ENCODE results near the gene TMPRSS6. TPM values are rescaled to one million over a fixed set of nuclear protein-coding genes. Genes with fewer than 3 reads are reported as not detected.

The TMPRSS6 gene
- total and polyA plus RNA-seq, 2 of the 13 experiments (the other 11 are each of a cell fraction or from before 2014, with no cell fraction given): 4.2 to 4.8 TPM

DNA sequence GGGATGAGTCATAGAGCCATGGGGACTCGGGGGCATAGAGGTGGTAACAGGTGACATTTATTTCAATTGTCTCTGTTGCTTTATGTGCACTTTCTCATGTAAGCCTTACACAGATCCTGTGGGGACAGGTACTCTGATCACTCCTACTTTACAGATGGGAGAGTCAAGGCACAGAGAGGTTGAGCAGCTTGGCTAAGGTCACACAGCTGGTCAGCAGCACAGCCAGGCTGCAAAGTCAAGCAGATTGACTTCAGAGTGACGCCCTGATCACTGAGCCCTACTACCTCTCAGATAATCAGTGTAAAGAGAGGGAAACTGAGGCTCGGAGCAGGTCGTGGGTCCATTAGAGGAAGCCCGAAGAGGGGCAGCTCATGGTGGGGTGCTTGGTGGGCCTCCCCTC, 3.5 kb downstream of the TMPRSS6 start:
- Histone ChIP-seq H3K9ac (ENCODE audit: insufficient read depth, low read depth, low read length) (no peak overlapping the region), H3K36me3 (replicated peaks in 1 of 2; ENCODE audit: control insufficient read depth in 1 of 2, insufficient read depth in 2 of 2, low read length in 2 of 2) (no peaks in the 10 kb centered on the region), H3K4me2 (ENCODE audit: low read depth, low read length) (no peak overlapping the region), H4K20me1 (ENCODE audit: insufficient read depth, low read length) (no peaks in the 10 kb centered on the region), H3K9me3 (ENCODE audit: low read length) (no peaks in the 10 kb centered on the region), H3K4me1 (ENCODE audit: insufficient read depth, low read length) (peaks cover 56% of the 10 kb centered on the region), H3K27ac (ENCODE audit: extremely low read length, insufficient read depth, low read length) (no peak overlapping the region), H3K27me3 (ENCODE audit: control insufficient read depth in 1 of 2, insufficient read depth in 2 of 2, low read length in 2 of 2) (no peaks in the 10 kb centered on the region), H3K4me3 (replicated peaks in 1 of 3; ENCODE audit: insufficient read depth in 1 of 3, low read depth in 2 of 3, low read length in 3 of 3) (no peak overlapping the region), H2AFZ (ENCODE audit: low read length) (no peak overlapping the region), H3K79me2 (ENCODE audit: insufficient read depth, low read length) (no peaks in the 10 kb centered on the region)
- no peak for DNase-seq (ENCODE audit: low spot score)
- intact Hi-C loops (cut with micrococcal nuclease; ENCODE audit: unreplicated experiment) (no loop called here), in situ Hi-C loops (cut with HindIII; ENCODE audit: extremely low pct_ligation_motif_present, low pct_unique_long_range_greater_than_20kb) (no loop called here)
- CTCF ChIA-PET (ENCODE audit: low intra/inter-chr PET ratio, low total read pairs): no interaction called here
- no peak for ATAC-seq
- no TSS peak for BruUV-seq (replicated peaks)
- no peak for TF ChIP-seq ZNF44 (CRISPR knock-in tag; IDR thresholded peaks at IDR 0.05)
- peak; percentile 95 for TF ChIP-seq ZNF768 (CRISPR knock-in tag; IDR thresholded peaks at IDR 0.05)
- TF ChIP-seq, protein P1, sequence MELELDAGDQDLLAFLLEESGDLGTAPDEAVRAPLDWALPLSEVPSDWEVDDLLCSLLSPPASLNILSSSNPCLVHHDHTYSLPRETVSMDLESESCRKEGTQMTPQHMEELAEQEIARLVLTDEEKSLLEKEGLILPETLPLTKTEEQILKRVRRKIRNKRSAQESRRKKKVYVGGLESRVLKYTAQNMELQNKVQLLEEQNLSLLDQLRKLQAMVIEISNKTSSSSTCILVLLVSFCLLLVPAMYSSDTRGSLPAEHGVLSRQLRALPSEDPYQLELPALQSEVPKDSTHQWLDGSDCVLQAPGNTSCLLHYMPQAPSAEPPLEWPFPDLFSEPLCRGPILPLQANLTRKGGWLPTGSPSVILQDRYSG (CRISPR knock-in tag; IDR thresholded peaks at IDR 0.05): no peak
- TF ChIP-seq ARNTL (CRISPR knock-in tag; IDR thresholded peaks at IDR 0.05): no peak
- TF ChIP-seq, protein P2, sequence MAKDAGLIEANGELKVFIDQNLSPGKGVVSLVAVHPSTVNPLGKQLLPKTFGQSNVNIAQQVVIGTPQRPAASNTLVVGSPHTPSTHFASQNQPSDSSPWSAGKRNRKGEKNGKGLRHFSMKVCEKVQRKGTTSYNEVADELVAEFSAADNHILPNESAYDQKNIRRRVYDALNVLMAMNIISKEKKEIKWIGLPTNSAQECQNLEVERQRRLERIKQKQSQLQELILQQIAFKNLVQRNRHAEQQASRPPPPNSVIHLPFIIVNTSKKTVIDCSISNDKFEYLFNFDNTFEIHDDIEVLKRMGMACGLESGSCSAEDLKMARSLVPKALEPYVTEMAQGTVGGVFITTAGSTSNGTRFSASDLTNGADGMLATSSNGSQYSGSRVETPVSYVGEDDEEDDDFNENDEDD (CRISPR knock-in tag; IDR thresholded peaks at IDR 0.05; ENCODE audit: borderline replicate concordance): no peak
- FAIRE-seq: no peak
- WGBS (ENCODE audit: low lambda C conversion rate): 90% methylated on average over 5 of the region's 5 CpGs
- POLR2A ChIA-PET: no interaction called here

DNA sequence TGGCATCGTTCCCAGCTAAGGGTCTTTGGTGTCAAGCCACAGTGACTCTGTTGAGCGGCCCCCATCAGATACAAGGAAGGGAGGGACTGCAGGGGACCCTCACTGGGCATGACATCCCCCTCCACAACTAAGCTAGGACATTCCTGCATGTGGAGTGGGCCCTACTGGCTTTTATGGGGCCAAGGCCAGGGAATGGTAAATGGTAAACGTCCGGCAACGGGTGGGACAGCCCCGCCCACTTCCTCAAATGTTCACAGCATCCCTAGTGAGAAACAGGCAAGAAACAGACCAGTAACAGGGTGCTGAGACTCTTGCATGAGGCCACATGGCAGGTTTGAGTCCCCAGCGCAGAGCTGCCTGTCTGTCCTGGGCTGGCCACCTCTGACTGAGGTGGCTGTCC, 4.4 kb downstream of the TMPRSS6 start:
- Histone ChIP-seq H3K36me3 (replicated peaks in 1 of 2; ENCODE audit: control insufficient read depth in 1 of 2, insufficient read depth in 2 of 2, low read length in 2 of 2) (no peaks in the 10 kb centered on the region), H3K27me3 (ENCODE audit: control insufficient read depth in 1 of 2, insufficient read depth in 2 of 2, low read length in 2 of 2) (no peaks in the 10 kb centered on the region), H3K4me3 (replicated peaks in 1 of 3; ENCODE audit: insufficient read depth in 1 of 3, low read depth in 2 of 3, low read length in 3 of 3) (no peak overlapping the region), H3K4me2 (ENCODE audit: low read depth, low read length) (no peak overlapping the region), H3K27ac (ENCODE audit: extremely low read length, insufficient read depth, low read length) (no peak overlapping the region), H4K20me1 (ENCODE audit: insufficient read depth, low read length) (no peaks in the 10 kb centered on the region), H3K9ac (ENCODE audit: insufficient read depth, low read depth, low read length) (no peak overlapping the region), H3K9me3 (ENCODE audit: low read length) (no peaks in the 10 kb centered on the region), H3K4me1 (ENCODE audit: insufficient read depth, low read length) (peaks cover 62% of the 10 kb centered on the region), H2AFZ (ENCODE audit: low read length) (no peak overlapping the region), H3K79me2 (ENCODE audit: insufficient read depth, low read length) (no peaks in the 10 kb centered on the region)
- BruUV-seq (replicated peaks): no TSS peak
- 21% methylated on average over 6 of the region's 7 CpGs for WGBS (ENCODE audit: low lambda C conversion rate)
- ATAC-seq (no peak), DNase-seq (ENCODE audit: low spot score) (no peak), FAIRE-seq (no peak)
- in situ Hi-C loops (cut with HindIII; ENCODE audit: extremely low pct_ligation_motif_present, low pct_unique_long_range_greater_than_20kb) (no loop called here), intact Hi-C loops (cut with micrococcal nuclease; ENCODE audit: unreplicated experiment) (no loop called here)
- TF ChIP-seq KDM5A (IDR thresholded peaks at IDR 0.05; ENCODE audit: borderline replicate concordance, low read length): no peak
- TF ChIP-seq KLF12 (CRISPR knock-in tag; IDR thresholded peaks at IDR 0.05; ENCODE audit: borderline replicate concordance): no peak
- no peak for TF ChIP-seq SRSF4 (IDR thresholded peaks at IDR 0.05; ENCODE audit: low read depth, low read length, poor library complexity, severe bottlenecking)
- no peak for TF ChIP-seq ZNF546 (CRISPR knock-in tag; conservative IDR thresholded peaks at IDR 0.05)
- TF ChIP-seq AGO1 (IDR thresholded peaks at IDR 0.05; ENCODE audit: low read depth, low read length, poor library complexity, severe bottlenecking): no peak
- TF ChIP-seq ZNF768 (CRISPR knock-in tag; IDR thresholded peaks at IDR 0.05): no peak
- TF ChIP-seq JUN (CRISPR knock-in tag; IDR thresholded peaks at IDR 0.05): no peak
- TF ChIP-seq ZNF205 (CRISPR knock-in tag; IDR thresholded peaks at IDR 0.05): no peak
- ChIA-PET POLR2A (no interaction called here), CTCF (ENCODE audit: low intra/inter-chr PET ratio, low total read pairs) (no interaction called here)
